Lung (tissue), 12 donors: ENCODE results near the gene INF2. TPM values are rescaled to one million over a fixed set of nuclear protein-coding genes. Genes with fewer than 3 reads are reported as not detected.

Source experiments
- ATAC-seq: fragments of 200-7000 bp; cut with Tn5 transposase; one replicate; pipeline ENCODE4 v1.9.1; 2020; ENCODE audit warnings: moderate number of reproducible peaks; ENCODE audit not compliant: insufficient read depth, low FRiP score
- DNase-seq, 3 donors: peaks; one replicate each; pipeline ENCODE4 v3.0.0-alpha.2; 2013 to 2017
- H3K27ac ChIP-seq, 2 donors: one replicate each; pipeline ENCODE4 v1.5.1; 2013; ENCODE audit warnings: mild to moderate bottlenecking in 2 of 2, moderate library complexity in 2 of 2, control low read depth in 1 of 2, inconsistent platforms in 1 of 2, low read depth in 1 of 2, low read length in 1 of 2
- H3K27me3 ChIP-seq, 3 donors: one replicate each; pipeline ENCODE4 v1.5.1; 2013; ENCODE audit warnings: low read length in 2 of 3; ENCODE audit not compliant: control insufficient read depth in 3 of 3, insufficient read depth in 3 of 3
- H3K36me3 ChIP-seq, 4 donors: one replicate each; pipeline ENCODE4 v1.5.1; 2013; ENCODE audit warnings: low read length in 4 of 4, mild to moderate bottlenecking in 1 of 4, moderate library complexity in 1 of 4; ENCODE audit not compliant: control insufficient read depth in 4 of 4, insufficient read depth in 4 of 4
- H3K4me1 ChIP-seq, 5 donors: one replicate each; pipeline ENCODE4 v1.5.1; 2013; ENCODE audit warnings: low read length in 5 of 5, mild to moderate bottlenecking in 2 of 5, moderate library complexity in 1 of 5; ENCODE audit not compliant: control insufficient read depth in 5 of 5, insufficient read depth in 5 of 5
- H3K4me3 ChIP-seq: one replicate; pipeline ENCODE4 v1.5.1; 2013; ENCODE audit warnings: mild to moderate bottlenecking, control low read depth, moderate library complexity
- H3K9ac ChIP-seq, 2 donors: one replicate each; pipeline ENCODE4 v1.5.1; 2013; ENCODE audit warnings: low read length in 2 of 2, control low read depth in 1 of 2; ENCODE audit not compliant: insufficient read depth in 1 of 2
- H3K9me3 ChIP-seq, 4 donors: one replicate each; pipeline ENCODE4 v1.5.1; 2013; ENCODE audit warnings: low read length in 3 of 4, mild to moderate bottlenecking in 1 of 4, moderate library complexity in 1 of 4; ENCODE audit not compliant: control insufficient read depth in 4 of 4, insufficient read depth in 3 of 4
- CTCF ChIP-seq: IDR thresholded peaks from 2 replicates; pipeline ENCODE4 v1.5.1; 2012; ENCODE audit warnings: mild to moderate bottlenecking; ENCODE audit errors: control extremely low read depth, extremely low read depth
- WGBS, 2 donors: extraction: QIAGEN DNeasy Blood & Tissue Kit; methylation state at CpG; one replicate each; pipeline ENCODE4 v1.1.7; 2013; 5-methylcytosine and 5-hydroxymethylcytosine counted together
- polyA plus RNA-seq, 2 donors: library from polyadenylated mRNA; stranded (reverse); fragments of 200-250 nt; gene quantifications; one replicate each; pipeline ENCODE4 v1.2.1, GENCODE V29; 2013
- total RNA-seq, 2 donors: library from RNA; depleted of rRNA in 1 of 2; stranded (reverse); fragments of >200 nt in 1 of 2; gene quantifications; one replicate each; pipeline ENCODE4 v1.2.1, GENCODE V29; 2014 to 2021
- donor health status: control.
- donor health status: control.
- donor health status: Bipolar disorder and iron deficiency.
- donor health status: healthy.
- donor health status: DM: yes; HTN: yes; CAD: no.

INF2 gene
- total and polyA plus RNA-seq, 4 donors, result 46.1 to 119 (median 78.4) TPM

GRCh38 chr14:104730487-104730886 is 41.1 kb downstream of the INF2 start:
- Histone ChIP-seq H3K36me3 (no peaks in the 10 kb centered on the region), H3K27ac (no peak overlapping the region), H3K4me1 (peaks cover 0 to 9% (median 4%) of the 10 kb centered on the region in 5 donors), H3K9ac (no peak overlapping the region), H3K9me3 (no peaks in the 10 kb centered on the region), H3K27me3 (no peaks in the 10 kb centered on the region), H3K4me3 (no peak overlapping the region)
- WGBS, 2 donors, result 89 to 90% methylated on average over 5 of the region's 5 CpGs
- no peak for TF ChIP-seq CTCF
- DNase-seq, result no peak
- ATAC-seq, result no peak

- no peaks in the 10 kb centered on the region for H3K36me3 ChIP-seq
- DNase-seq (no peak), ATAC-seq (no peak)
- no peak overlapping the region for H3K9ac ChIP-seq
- H3K27me3 ChIP-seq, result no peaks in the 10 kb centered on the region
- H3K4me3 ChIP-seq, result no peak overlapping the region
- peaks cover 0 to 16% (median 8%) of the 10 kb centered on the region in 5 donors for H3K4me1 ChIP-seq
- H3K27ac ChIP-seq, result peak overlapping the region in 1 of 2 donors; percentile 95
- TF ChIP-seq CTCF, result no peak
- 94 to 97% methylated on average over 18 of the region's 18 CpGs for WGBS, 2 donors
- H3K9me3 ChIP-seq, result no peaks in the 10 kb centered on the region
Observed at GRCh38 chr14:104731320-104732294, 42.2 kb downstream of the INF2 start.

- Histone ChIP-seq H3K9ac (no peak overlapping the region), H3K9me3 (no peaks in the 10 kb centered on the region), H3K4me1 (peaks cover 0 to 19% (median 8%) of the 10 kb centered on the region in 5 donors), H3K27ac (peak overlapping the region in 1 of 2 donors; percentile 95), H3K36me3 (no peaks in the 10 kb centered on the region), H3K4me3 (no peak overlapping the region), H3K27me3 (no peaks in the 10 kb centered on the region)
- WGBS, 2 donors, result 64 to 86% methylated on average over 14 of the region's 14 CpGs
- no peak for TF ChIP-seq CTCF
- DNase-seq, result no peak
- no peak for ATAC-seq
Observed at GRCh38 chr14:104732355-104732804, 43.0 kb downstream of the INF2 start.
